Measurements from ENCODE around the gene ZBTB45.
"Not testable (repeated sequence)": the region's sequence is repeated elsewhere in the genome, so short reads cannot be mapped to it uniquely, and the experiment has no call there.

Gene ZBTB45

DNA sequence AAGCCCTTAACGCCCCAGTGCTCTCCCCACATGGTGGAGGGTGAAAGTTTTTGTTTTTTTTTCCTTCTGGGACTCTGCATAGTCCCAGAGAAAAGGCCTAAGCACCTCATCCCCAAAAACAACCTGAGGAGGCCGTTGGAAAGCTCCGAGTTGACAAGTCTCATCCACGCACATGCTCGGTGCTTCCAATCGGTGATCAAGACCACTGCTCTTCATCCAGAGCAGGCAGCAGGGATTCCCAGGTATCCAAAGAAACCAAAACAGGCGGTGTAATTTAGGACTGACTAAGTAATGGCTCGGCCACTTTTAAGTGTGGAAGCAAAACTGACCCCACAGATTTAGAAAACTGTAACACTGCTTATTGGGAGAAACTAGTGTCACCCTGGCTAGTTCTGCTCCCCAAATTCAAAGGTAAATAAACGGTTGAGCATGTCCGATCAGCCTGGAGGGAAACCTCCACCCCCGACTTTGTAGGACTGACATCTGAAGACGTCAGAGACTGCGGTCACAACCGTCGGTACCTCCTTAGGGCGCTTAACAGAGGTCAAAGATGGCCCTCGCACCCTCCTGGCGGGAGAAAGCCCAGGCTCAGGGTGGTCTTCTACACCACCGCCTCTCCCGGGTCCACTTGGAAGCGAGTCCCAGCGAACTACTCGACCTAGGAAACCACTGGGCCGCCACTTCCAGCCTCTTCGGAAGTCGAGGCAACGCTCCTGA, 44.5 kb downstream of the ZBTB45 start:
- Histone ChIP-seq H3K4me1 (ENCODE audit: control insufficient read depth in 2 of 2, insufficient read depth in 2 of 2, low read length in 2 of 2) (peaks cover 13 to 17% of the 10 kb centered on the region in 2 donors), H3K27me3 (ENCODE audit: control insufficient read depth in 2 of 2, insufficient read depth in 2 of 2, low read length in 2 of 2) (no peaks in the 10 kb centered on the region), H3K4me3 (ENCODE audit: low read length in 2 of 2) (peak overlapping the region; percentile 78 to 88), H3K9ac (ENCODE audit: low read depth in 1 of 2, low read length in 2 of 2) (peak overlapping the region; percentile 80), H3K36me3 (ENCODE audit: control insufficient read depth in 2 of 2, insufficient read depth in 2 of 2, low read length in 2 of 2) (peaks cover 19 to 26% of the 10 kb centered on the region in 2 donors), H3K9me3 (ENCODE audit: control insufficient read depth in 2 of 2, low read length in 2 of 2) (no peaks in the 10 kb centered on the region), H3K27ac (ENCODE audit: low read depth in 2 of 2, low read length in 2 of 2) (peak overlapping the region; percentile 89)

DNA sequence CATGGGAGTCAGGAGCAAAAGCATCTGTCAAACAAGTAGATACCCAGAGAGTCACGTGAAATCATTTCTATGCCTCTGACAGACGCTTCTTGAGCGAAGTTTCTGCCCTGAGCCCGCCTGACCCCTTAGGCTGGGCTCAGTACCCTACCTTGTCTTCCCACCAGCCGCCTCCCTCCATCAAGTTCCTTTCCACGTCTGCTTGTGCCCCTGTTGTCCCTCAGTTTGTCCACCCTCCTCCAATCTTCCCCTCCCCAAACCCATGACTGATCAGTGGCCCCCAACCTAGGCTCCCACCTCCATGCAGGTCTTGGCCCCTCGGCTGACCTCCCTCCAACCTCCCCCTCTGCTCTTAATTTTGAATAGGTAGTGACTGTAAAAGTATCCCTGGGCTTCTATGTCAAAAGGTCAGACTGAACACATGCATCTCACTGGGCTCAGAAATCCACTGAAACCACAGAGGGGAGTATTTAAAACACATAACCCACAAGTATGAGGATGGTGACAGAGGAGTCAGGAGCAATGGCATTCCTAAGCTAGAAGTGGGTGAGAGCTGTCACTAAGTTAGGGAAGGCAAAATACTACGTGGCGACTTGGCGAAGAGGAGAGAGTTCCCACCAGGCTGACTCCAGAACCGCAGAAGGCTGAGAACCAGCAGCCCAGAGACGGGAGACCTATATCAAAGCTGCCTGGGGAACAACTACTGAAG, 45.2 kb downstream of the ZBTB45 start:
- Histone ChIP-seq H3K4me3 (ENCODE audit: low read length in 2 of 2) (no peak overlapping the region), H3K9me3 (ENCODE audit: control insufficient read depth in 2 of 2, low read length in 2 of 2) (no peaks in the 10 kb centered on the region), H3K27me3 (ENCODE audit: control insufficient read depth in 2 of 2, insufficient read depth in 2 of 2, low read length in 2 of 2) (no peaks in the 10 kb centered on the region), H3K36me3 (ENCODE audit: control insufficient read depth in 2 of 2, insufficient read depth in 2 of 2, low read length in 2 of 2) (peaks cover 22 to 30% of the 10 kb centered on the region in 2 donors), H3K27ac (ENCODE audit: low read depth in 2 of 2, low read length in 2 of 2) (no peak overlapping the region), H3K4me1 (ENCODE audit: control insufficient read depth in 2 of 2, insufficient read depth in 2 of 2, low read length in 2 of 2) (peaks cover 13 to 17% of the 10 kb centered on the region in 2 donors), H3K9ac (ENCODE audit: low read depth in 1 of 2, low read length in 2 of 2) (no peak overlapping the region)

DNA sequence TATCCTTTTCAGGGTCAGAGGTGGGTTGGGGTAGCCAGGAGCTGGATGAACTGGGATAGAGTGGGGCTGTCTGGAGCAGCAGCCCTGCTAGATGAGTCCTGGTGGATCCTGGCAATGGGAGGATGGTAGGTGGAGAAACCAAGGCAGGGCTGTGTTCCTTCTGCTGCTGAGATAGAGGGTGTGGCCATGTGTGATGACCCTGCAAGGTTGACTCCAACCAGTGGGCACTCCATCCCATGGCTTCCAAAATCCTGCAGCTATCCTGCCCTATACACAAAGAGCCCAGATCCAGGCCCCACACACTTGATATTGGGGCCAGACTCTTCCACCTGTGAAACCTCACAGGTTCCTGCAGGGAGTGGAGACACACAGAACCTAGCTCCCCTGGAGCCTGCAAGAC, 45.8 kb downstream of the ZBTB45 start:
- no peak overlapping the region for H3K9ac ChIP-seq (ENCODE audit: low read depth in 1 of 2, low read length in 2 of 2)
- peaks cover 22 to 31% of the 10 kb centered on the region in 2 donors for H3K36me3 ChIP-seq (ENCODE audit: control insufficient read depth in 2 of 2, insufficient read depth in 2 of 2, low read length in 2 of 2)
- H3K4me3 ChIP-seq (ENCODE audit: low read length in 2 of 2) = no peak overlapping the region
- H3K9me3 ChIP-seq (ENCODE audit: control insufficient read depth in 2 of 2, low read length in 2 of 2) = no peaks in the 10 kb centered on the region
- no peak overlapping the region for H3K27ac ChIP-seq (ENCODE audit: low read depth in 2 of 2, low read length in 2 of 2)
- peaks cover 13 to 17% of the 10 kb centered on the region in 2 donors for H3K4me1 ChIP-seq (ENCODE audit: control insufficient read depth in 2 of 2, insufficient read depth in 2 of 2, low read length in 2 of 2)
- no peaks in the 10 kb centered on the region for H3K27me3 ChIP-seq (ENCODE audit: control insufficient read depth in 2 of 2, insufficient read depth in 2 of 2, low read length in 2 of 2)

DNA sequence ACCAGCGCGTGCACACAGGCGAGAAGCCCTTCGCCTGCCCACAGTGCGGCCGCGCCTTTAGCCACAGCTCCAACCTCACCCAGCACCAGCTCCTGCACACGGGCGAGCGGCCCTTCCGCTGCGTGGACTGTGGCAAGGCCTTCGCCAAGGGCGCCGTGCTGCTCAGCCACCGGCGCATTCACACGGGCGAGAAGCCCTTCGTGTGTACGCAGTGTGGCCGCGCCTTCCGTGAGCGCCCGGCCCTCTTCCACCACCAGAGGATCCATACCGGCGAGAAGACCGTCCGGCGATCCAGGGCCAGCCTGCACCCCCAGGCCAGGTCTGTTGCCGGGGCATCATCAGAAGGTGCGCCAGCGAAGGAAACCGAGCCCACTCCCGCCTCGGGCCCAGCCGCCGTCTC, 47.9 kb downstream of the ZBTB45 start:
- H3K4me1 ChIP-seq (ENCODE audit: control insufficient read depth in 2 of 2, insufficient read depth in 2 of 2, low read length in 2 of 2) = peaks cover 17 to 18% of the 10 kb centered on the region in 2 donors
- H3K9me3 ChIP-seq (ENCODE audit: control insufficient read depth in 2 of 2, low read length in 2 of 2) = no peaks in the 10 kb centered on the region
- H3K27ac ChIP-seq (ENCODE audit: low read depth in 2 of 2, low read length in 2 of 2) = no peak overlapping the region
- H3K36me3 ChIP-seq (ENCODE audit: control insufficient read depth in 2 of 2, insufficient read depth in 2 of 2, low read length in 2 of 2) = peaks cover 22 to 28% of the 10 kb centered on the region in 2 donors
- H3K27me3 ChIP-seq (ENCODE audit: control insufficient read depth in 2 of 2, insufficient read depth in 2 of 2, low read length in 2 of 2) = no peaks in the 10 kb centered on the region
- no peak overlapping the region for H3K4me3 ChIP-seq (ENCODE audit: low read length in 2 of 2)
- H3K9ac ChIP-seq (ENCODE audit: low read depth in 1 of 2, low read length in 2 of 2) = no peak overlapping the region

DNA sequence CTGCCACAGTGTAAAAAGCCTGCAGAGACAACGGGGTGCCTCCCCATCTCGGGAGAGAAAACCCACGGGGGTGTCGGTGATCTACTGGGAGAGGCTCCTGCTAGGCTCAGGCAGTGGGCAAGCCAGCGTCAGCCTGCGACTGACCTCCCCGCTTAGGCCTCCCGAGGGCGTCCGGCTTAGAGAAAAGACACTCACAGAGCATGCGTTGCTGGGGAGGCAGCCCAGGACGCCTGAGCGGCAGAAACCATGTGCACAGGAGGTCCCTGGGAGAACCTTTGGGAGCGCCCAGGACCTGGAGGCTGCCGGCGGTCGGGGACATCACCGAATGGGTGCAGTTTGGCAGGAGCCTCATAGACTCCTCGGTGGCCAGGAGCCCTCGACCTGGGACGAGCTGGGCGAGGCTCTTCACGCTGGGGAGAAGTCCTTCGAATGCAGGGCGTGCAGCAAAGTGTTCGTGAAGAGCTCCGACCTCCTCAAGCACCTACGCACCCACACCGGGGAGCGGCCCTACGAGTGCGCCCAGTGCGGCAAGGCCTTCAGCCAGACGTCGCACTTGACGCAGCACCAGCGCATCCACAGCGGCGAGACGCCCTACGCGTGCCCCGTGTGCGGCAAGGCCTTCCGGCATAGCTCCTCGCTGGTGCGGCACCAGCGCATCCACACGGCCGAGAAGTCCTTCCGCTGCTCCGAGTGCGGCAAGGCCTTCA, 48.6 kb downstream of the ZBTB45 start:
- not testable (repeated sequence) for H3K9me3 ChIP-seq (ENCODE audit: control insufficient read depth in 2 of 2, low read length in 2 of 2); H3K4me3 ChIP-seq (ENCODE audit: low read length in 2 of 2); H3K9ac ChIP-seq (ENCODE audit: low read depth in 1 of 2, low read length in 2 of 2); H3K27me3 ChIP-seq (ENCODE audit: control insufficient read depth in 2 of 2, insufficient read depth in 2 of 2, low read length in 2 of 2); H3K27ac ChIP-seq (ENCODE audit: low read depth in 2 of 2, low read length in 2 of 2)
- peaks cover 16 to 18% of the 10 kb centered on the region in 2 donors for H3K4me1 ChIP-seq (ENCODE audit: control insufficient read depth in 2 of 2, insufficient read depth in 2 of 2, low read length in 2 of 2)
- H3K36me3 ChIP-seq (ENCODE audit: control insufficient read depth in 2 of 2, insufficient read depth in 2 of 2, low read length in 2 of 2) = peaks cover 22 to 28% of the 10 kb centered on the region in 2 donors

DNA sequence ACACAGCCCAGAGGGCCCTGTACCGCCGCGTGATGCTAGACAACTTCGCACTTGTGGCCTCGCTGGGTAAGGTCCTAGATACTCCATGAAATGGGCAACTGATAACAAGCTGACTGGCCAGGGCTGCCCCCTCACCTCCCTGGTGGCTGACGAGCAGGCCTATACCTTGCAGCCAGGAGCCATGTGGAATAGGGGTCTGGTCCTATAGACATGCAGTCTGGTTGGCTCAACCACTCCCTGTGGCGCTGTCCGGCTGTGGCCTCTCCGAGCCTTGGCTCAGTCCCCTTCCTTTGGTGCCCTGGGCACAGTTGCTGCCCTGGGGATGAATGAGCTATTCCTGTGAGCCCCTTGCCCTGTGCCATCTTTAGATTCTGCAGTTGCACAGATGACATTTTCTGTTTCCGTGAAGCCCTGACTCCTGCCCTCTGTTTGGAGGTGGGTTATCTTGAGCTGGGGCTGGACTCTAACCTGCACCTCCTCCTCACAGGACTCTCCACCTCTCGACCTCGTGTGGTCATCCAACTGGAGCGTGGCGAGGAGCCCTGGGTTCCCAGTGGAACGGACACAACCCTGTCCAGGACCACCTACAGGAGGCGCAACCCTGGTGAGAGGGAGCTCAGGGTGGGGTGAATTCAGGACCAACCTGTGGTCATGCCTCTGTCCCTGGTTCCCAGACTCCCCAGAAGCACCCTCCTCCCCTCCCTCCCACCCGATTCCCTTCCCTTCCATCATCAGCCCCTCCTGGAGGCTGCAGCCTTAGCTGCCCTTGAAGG, 50.2 kb downstream of the ZBTB45 start:
- Histone ChIP-seq H3K27me3 (ENCODE audit: control insufficient read depth in 2 of 2, insufficient read depth in 2 of 2, low read length in 2 of 2) (no peaks in the 10 kb centered on the region), H3K9ac (ENCODE audit: low read depth in 1 of 2, low read length in 2 of 2) (no peak overlapping the region), H3K9me3 (ENCODE audit: control insufficient read depth in 2 of 2, low read length in 2 of 2) (no peaks in the 10 kb centered on the region), H3K36me3 (ENCODE audit: control insufficient read depth in 2 of 2, insufficient read depth in 2 of 2, low read length in 2 of 2) (peaks cover 22 to 28% of the 10 kb centered on the region in 2 donors), H3K4me1 (ENCODE audit: control insufficient read depth in 2 of 2, insufficient read depth in 2 of 2, low read length in 2 of 2) (peaks cover 8 to 11% of the 10 kb centered on the region in 2 donors), H3K27ac (ENCODE audit: low read depth in 2 of 2, low read length in 2 of 2) (no peak overlapping the region), H3K4me3 (ENCODE audit: low read length in 2 of 2) (no peak overlapping the region)

DNA sequence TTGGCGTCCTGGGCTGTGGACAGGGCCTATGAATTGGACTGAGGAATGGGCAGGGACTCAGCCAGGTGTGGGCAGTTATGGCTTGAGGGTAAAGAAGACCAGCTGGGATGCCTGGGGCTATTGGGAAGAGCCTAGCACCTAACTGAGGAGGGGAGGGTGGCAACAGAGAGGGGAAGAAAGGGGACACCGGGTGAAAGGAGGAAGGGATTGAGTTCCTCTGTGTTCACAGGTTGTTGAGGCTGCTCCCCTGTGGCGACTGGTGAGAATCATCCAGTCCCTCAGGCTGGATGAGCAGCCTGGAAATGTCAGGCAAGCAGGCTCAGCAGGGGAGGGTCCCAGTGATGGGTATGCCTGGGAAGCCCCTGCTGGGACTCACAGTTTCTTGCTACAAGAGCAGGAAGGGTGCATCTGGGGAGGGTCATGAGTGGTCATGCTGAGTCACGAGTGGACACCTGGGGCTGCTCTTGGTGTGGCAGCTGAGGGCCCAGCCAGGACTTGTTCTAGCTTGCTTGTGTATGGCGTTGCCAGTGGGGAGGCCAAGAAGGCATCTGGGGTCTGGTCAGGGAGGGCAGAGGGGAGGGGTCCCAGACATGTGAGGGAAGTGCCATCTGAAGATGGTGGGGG, 51.3 kb downstream of the ZBTB45 start:
- H3K9ac ChIP-seq (ENCODE audit: low read depth in 1 of 2, low read length in 2 of 2) = no peak overlapping the region
- peak overlapping the region in 1 of 2 donors; percentile 20 for H3K4me3 ChIP-seq (ENCODE audit: low read length in 2 of 2)
- H3K27ac ChIP-seq (ENCODE audit: low read depth in 2 of 2, low read length in 2 of 2) = no peak overlapping the region

DNA sequence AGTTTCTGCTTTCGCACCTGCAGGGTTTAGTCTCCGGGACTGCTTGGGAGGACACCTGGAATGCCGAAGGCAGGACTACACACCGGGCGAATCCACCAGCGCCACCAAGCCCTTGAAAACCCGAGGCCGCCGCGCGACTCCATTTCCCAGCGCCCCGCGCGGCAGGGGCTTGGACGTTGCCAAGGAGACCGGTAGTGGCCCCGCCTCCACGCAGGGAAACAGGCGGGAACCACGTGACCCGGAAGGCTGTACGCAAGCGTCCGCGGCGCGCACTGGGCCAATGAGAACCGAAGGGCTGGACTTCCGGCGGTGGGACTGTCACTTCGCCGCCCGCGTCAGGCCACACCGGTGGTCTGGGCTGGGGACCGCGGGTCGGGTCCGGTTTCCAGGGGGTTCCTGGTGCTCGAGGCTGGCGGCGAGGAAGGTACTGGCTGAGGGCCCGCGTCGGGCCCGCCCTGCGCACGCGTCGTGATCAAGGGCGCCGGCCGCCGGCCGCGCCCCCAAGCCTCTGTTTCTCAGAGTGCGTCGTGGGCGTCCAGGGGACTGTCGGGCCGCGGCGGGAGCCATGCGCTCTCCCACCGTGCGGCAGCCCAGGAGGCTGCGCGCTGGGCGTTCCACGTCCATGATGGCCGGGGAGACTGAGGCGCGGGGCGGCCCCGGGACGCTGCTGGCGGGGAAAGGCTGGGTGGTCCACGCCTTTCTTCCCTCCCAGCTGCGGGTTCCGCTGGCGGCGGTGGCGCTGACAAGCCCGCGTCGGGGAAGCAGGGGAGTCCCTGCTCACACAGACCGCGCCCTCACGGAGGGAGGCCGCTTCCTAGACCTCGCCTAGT, 52.6 kb downstream of the ZBTB45 start, which contains the start of gene ZNF324:
Gene ZNF324 (plus strand): TSS at position 321 of the 830 bp plus-strand sequence. CDS start 2,106 bp downstream, outside the sequence.
- Histone ChIP-seq H3K9me3 (ENCODE audit: control insufficient read depth in 2 of 2, low read length in 2 of 2) (no peaks in the 10 kb centered on the region), H3K9ac (ENCODE audit: low read depth in 1 of 2, low read length in 2 of 2) (peak within 1 kb of the TSS; percentile 80 to 89), H3K27ac (ENCODE audit: low read depth in 2 of 2, low read length in 2 of 2) (peak within 1 kb of the TSS; percentile 47 to 70), H3K4me3 (ENCODE audit: low read length in 2 of 2) (peak within 1 kb of the TSS; percentile 66 to 84), H3K36me3 (ENCODE audit: control insufficient read depth in 2 of 2, insufficient read depth in 2 of 2, low read length in 2 of 2) (peaks cover 10 to 11% of the 10 kb centered on the region in 2 donors), H3K4me1 (ENCODE audit: control insufficient read depth in 2 of 2, insufficient read depth in 2 of 2, low read length in 2 of 2) (peaks cover 8 to 11% of the 10 kb centered on the region in 2 donors), H3K27me3 (ENCODE audit: control insufficient read depth in 2 of 2, insufficient read depth in 2 of 2, low read length in 2 of 2) (no peaks in the 10 kb centered on the region)

More for the DNA sequence above, 51.3 kb downstream of the ZBTB45 start:
- Histone ChIP-seq H3K9me3 (ENCODE audit: control insufficient read depth in 2 of 2, low read length in 2 of 2) (no peaks in the 10 kb centered on the region), H3K36me3 (ENCODE audit: control insufficient read depth in 2 of 2, insufficient read depth in 2 of 2, low read length in 2 of 2) (peaks cover 22% of the 10 kb centered on the region in 2 donors), H3K27me3 (ENCODE audit: control insufficient read depth in 2 of 2, insufficient read depth in 2 of 2, low read length in 2 of 2) (no peaks in the 10 kb centered on the region), H3K4me1 (ENCODE audit: control insufficient read depth in 2 of 2, insufficient read depth in 2 of 2, low read length in 2 of 2) (peaks cover 8 to 11% of the 10 kb centered on the region in 2 donors)

Measured in mucosa of rectum (tissue), 2 donors.